Psoas muscle (tissue), 8 donors: ENCODE measurements around the gene CACNA1A. TPM values are rescaled to one million over a fixed set of nuclear protein-coding genes. Genes with fewer than 3 reads are reported as not detected.
A peak's percentile ranks its signal among the peaks of the same experiment; 100 is the strongest.

Experiments
- ATAC-seq, 4 donors: fragments of 200-7000 bp; cut with Tn5 transposase; one replicate each; pipeline ENCODE4 v1.9.1; 2020; ENCODE audit warnings: moderate library complexity in 3 of 4, mild to moderate bottlenecking in 2 of 4
- DNase-seq, 2 donors: peaks; one replicate each; pipeline ENCODE4 v3.0.0-alpha.2; 2020
- H3K27ac ChIP-seq: fragments of 200-600 bp; one replicate; pipeline ENCODE4 v1.8.0; 2022
- H3K27me3 ChIP-seq, 3 donors: fragments of 200-600 bp in 1 of 3; one replicate each; pipeline versions ENCODE4 v1.6.1 to v1.8.0; 2013 to 2022; ENCODE audit warnings: low read length in 2 of 3, mild to moderate bottlenecking in 2 of 3, moderate library complexity in 1 of 3; ENCODE audit not compliant: insufficient read depth in 3 of 3
- H3K36me3 ChIP-seq, 2 donors: fragments of 200-600 bp in 1 of 2; one replicate each; pipeline versions ENCODE4 v1.6.1 to v1.8.0; 2013 to 2022; ENCODE audit warnings: low read depth in 1 of 2, mild to moderate bottlenecking in 1 of 2, moderate library complexity in 1 of 2; ENCODE audit not compliant: insufficient read depth in 1 of 2
- H3K4me1 ChIP-seq: fragments of 200-600 bp; one replicate; pipeline ENCODE4 v1.8.0; 2022
- H3K4me3 ChIP-seq: fragments of 200-600 bp; one replicate; pipeline ENCODE4 v1.8.0; 2022; ENCODE audit warnings: mild to moderate bottlenecking
- H3K9me3 ChIP-seq: fragments of 200-600 bp; one replicate; pipeline ENCODE4 v1.8.0; 2022
- WGBS, 3 donors: extraction: QIAGEN DNeasy Blood & Tissue Kit; methylation state at CpG; one replicate each; pipeline versions ENCODE4 v1.1.6 to v1.1.7; 2013; 5-methylcytosine and 5-hydroxymethylcytosine counted together
- intact Hi-C, 2 donors: fragments of 100-400 bp; cut with DNase I; formaldehyde crosslinking; loops; one replicate each; pipeline versions ENCODE4 v1.11.0 to v1.14.2; 2022
- polyA plus RNA-seq, 3 donors: library from polyadenylated mRNA; stranded (reverse); fragments of 200-250 nt; gene quantifications; one replicate each; pipeline ENCODE4 v1.2.3, GENCODE V29; 2013
- total RNA-seq, 4 donors: library from RNA; stranded (reverse); fragmentation: NEBNext Ultra II Directional in 2 of 4; extraction: Animal tissue kit (Norgen Biotek cat#: 25700) in 2 of 4; gene quantifications; one replicate each; pipeline versions ENCODE4 v1.2.1 to v1.2.4, GENCODE V29; 2021 to 2023
- TF ChIP-seq, protein P1 (sequence below): fragments of 200-600 bp; IDR thresholded peaks from one replicate; pipeline ENCODE4 v1.8.0; 2022; ENCODE audit warnings: antibody characterized with exemption
- donor health status: healthy with polysubstance abuse.
- donor health status: DM: no; HTN: no; CAD: no; lungs with moderate emphysema.
- donor health status: Bipolar disorder and iron deficiency.
- donor health status: healthy.
- donor health status: DM: yes; HTN: yes; CAD: no.
- donor health status: DM: no; HTN: no; CAD: no.
- donor health status: DM: no; HTN: no; CAD: no.
- donor health status: DM: yes; HTN: yes; CAD: no.

CACNA1A gene
- total and polyA plus RNA-seq, 7 donors: 0.14 to 0.60 (median 0.36) TPM

DNA sequence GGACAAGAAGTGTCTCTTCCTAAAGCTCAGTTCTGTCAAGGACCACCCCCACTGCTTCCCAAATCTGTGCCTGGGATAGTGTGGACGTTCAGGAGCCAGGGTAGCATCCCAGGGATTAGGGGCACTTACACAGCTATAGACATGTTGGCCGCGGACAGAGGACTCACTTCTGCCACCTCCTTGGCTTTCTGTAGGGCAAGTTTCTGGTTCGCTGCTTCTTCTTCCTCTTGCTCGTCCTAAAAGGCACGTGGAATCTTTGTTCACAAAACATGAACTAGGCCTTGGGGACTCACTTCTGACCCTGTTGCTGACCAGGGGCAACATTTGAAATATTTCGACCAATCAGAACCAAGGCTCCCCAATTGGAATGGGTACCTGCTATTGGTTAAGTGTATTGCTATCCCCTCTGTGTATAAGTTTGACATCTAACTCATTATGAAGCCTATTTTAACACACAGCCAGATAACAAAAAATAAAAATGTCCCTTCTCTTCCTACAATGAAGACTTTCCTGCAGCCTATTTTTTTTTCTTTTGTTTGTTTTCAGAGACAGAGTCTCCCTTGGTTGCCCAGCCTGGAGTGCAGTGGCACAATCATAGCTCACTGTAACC lies 205.8 kb downstream of the CACNA1A start:
- H3K36me3 ChIP-seq: no peaks in the 10 kb centered on the region
- H3K4me1 ChIP-seq: no peaks in the 10 kb centered on the region
- intact Hi-C loops: no loop called here
- 72 to 75% (median 73%) methylated on average over 7 of the region's 7 CpGs for WGBS, 3 donors
- ATAC-seq (no peak), DNase-seq (no peak)
- TF ChIP-seq, protein P1, sequence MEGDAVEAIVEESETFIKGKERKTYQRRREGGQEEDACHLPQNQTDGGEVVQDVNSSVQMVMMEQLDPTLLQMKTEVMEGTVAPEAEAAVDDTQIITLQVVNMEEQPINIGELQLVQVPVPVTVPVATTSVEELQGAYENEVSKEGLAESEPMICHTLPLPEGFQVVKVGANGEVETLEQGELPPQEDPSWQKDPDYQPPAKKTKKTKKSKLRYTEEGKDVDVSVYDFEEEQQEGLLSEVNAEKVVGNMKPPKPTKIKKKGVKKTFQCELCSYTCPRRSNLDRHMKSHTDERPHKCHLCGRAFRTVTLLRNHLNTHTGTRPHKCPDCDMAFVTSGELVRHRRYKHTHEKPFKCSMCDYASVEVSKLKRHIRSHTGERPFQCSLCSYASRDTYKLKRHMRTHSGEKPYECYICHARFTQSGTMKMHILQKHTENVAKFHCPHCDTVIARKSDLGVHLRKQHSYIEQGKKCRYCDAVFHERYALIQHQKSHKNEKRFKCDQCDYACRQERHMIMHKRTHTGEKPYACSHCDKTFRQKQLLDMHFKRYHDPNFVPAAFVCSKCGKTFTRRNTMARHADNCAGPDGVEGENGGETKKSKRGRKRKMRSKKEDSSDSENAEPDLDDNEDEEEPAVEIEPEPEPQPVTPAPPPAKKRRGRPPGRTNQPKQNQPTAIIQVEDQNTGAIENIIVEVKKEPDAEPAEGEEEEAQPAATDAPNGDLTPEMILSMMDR: no peak
- no peak overlapping the region for H3K4me3 ChIP-seq
- no peaks in the 10 kb centered on the region for H3K9me3 ChIP-seq
- H3K27ac ChIP-seq: no peak overlapping the region
- peaks cover 0 to 51% (median 6%) of the 10 kb centered on the region in 3 donors for H3K27me3 ChIP-seq

DNA sequence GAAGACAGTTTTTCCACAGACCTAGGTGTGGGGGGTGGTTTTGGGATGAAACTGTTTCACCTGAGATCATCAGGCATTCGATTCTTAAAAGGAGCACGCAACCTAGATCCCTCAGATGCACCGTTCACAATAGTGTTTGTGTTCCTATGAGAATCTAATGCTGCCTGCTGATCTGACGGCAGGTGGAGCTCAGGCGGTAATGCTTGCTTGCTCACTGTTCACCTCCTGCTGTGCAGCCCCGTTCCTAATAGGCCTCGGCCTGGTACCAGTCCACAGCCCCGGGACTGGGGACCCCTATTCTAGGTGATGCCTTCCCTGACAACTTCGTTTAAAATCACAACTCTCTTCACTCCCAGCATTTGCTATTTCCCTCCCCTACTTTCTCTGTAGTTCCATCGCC lies 206.4 kb downstream of the CACNA1A start:
- ATAC-seq (no peak), DNase-seq (no peak)
- Histone ChIP-seq H3K9me3 (no peaks in the 10 kb centered on the region), H3K27ac (no peak overlapping the region), H3K27me3 (peaks cover 0 to 45% (median 6%) of the 10 kb centered on the region in 3 donors), H3K36me3 (no peaks in the 10 kb centered on the region), H3K4me3 (no peak overlapping the region), H3K4me1 (no peaks in the 10 kb centered on the region)
- WGBS, 3 donors: 76 to 78% (median 76%) methylated on average over 10 of the region's 10 CpGs
- TF ChIP-seq, protein P1: no peak
- intact Hi-C loops: no loop called here

DNA sequence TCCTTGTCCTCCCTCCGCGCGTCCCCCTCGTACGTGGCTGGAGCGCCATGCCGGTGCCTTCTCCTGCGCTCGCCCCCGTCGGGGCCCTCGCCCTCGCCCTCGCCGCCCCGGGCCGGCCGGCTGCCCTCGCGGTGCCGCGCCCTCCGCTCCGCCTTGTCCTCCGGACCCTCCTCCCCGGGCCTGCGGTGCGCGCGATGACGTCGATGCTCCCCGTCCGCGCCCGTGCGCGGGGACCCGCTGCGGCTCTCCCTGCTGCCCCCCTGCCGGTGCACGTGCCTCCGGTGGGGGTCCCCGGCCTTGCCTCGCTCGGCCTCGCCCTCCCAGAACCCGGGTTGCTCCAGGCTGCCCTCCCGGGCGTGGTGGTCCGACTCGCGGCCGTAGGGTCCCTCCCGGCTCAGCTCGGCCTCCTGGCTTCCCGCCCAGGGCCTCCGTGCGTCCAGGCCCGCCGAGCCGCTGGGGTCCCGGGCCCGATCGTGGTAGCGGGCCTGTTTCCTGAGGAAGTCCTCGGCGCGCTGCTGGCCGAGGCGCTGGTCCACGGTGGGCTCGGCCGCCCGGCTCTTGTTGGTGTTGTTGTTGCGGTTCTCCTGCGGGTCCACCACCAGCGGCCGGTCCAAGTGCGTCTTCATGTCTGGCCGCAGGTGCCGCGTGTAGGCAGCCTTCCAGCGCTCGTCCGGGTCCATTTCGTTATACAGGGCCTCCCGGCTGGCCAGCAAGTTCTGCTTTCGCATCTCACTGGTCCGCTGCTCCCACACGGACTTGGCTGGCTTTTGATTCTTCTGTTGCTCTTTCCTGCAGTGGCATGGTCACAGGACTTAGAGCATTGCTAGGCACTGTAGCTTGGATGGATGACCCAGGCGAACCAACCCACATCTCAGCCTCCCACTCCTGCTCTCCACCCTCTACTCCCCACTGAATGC lies 207.5 kb downstream of the CACNA1A start:
- intact Hi-C loops: no loop called here
- H3K4me1 ChIP-seq: no peaks in the 10 kb centered on the region
- TF ChIP-seq, protein P1: no peak
- H3K9me3 ChIP-seq: no peaks in the 10 kb centered on the region
- peak overlapping the region; percentile 36 for H3K4me3 ChIP-seq
- ATAC-seq: no peak
- no peaks in the 10 kb centered on the region for H3K36me3 ChIP-seq
- 28 to 44% (median 34%) methylated on average over 79 to 92 of the region's 92 CpGs for WGBS, 3 donors
- peaks cover 0 to 43% (median 6%) of the 10 kb centered on the region in 3 donors for H3K27me3 ChIP-seq
- no peak overlapping the region for H3K27ac ChIP-seq
- DNase-seq: no peak

DNA sequence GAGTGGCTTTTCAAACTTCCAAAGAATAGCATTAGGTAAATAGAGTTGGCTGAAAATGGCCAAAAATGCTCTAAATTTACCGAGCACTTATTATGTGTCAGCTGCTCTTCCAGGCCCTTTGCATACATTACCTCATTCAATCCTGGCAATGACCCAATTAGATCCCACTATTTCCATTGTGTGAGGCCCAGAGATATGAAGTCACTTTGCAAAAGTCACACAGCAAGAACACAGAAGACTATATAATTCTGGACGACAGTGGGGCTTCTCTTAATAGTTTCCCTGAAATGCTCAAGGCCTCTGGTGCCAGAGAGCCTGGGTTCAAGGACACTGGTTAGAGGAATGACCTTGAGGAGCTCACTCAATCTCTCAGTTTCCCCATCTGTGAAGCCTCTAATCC lies 209.3 kb downstream of the CACNA1A start:
- 64 to 71% (median 64%) methylated on average over 2 of the region's 2 CpGs for WGBS, 3 donors
- H3K4me1 ChIP-seq: no peaks in the 10 kb centered on the region
- H3K9me3 ChIP-seq: no peaks in the 10 kb centered on the region
- peaks cover 0 to 40% (median 6%) of the 10 kb centered on the region in 3 donors for H3K27me3 ChIP-seq
- H3K36me3 ChIP-seq: no peaks in the 10 kb centered on the region
- intact Hi-C loops: no loop called here
- H3K4me3 ChIP-seq: no peak overlapping the region
- TF ChIP-seq, protein P1: no peak
- ATAC-seq (no peak), DNase-seq (no peak)
- H3K27ac ChIP-seq: no peak overlapping the region
